Liver (tissue), 9 donors: ENCODE results near the gene ZNF628. TPM values are rescaled to one million over a fixed set of nuclear protein-coding genes. Genes with fewer than 3 reads are reported as not detected.

Experiments
- DNase-seq: peaks from one replicate; pipeline ENCODE4 v3.0.0-alpha.2; 2017; ENCODE audit warnings: low spot score
- H3K27ac ChIP-seq, 2 donors: one replicate each; pipeline ENCODE4 v1.7.0; 2013; ENCODE audit warnings: inconsistent platforms in 2 of 2, low read length in 2 of 2, control low read depth in 1 of 2, low read depth in 1 of 2, mild to moderate bottlenecking in 1 of 2
- H3K27me3 ChIP-seq, 4 donors: one replicate each; pipeline versions ENCODE4 v1.6.1 to v1.7.0; 2013; ENCODE audit warnings: low read length in 3 of 4, inconsistent platforms in 1 of 4, mild to moderate bottlenecking in 1 of 4, moderate library complexity in 1 of 4; ENCODE audit not compliant: control insufficient read depth in 4 of 4, insufficient read depth in 4 of 4
- H3K36me3 ChIP-seq, 4 donors: one replicate each; pipeline versions ENCODE4 v1.6.1 to v1.7.0; 2013; ENCODE audit warnings: low read length in 3 of 4, mild to moderate bottlenecking in 3 of 4, low read depth in 1 of 4, moderate library complexity in 1 of 4; ENCODE audit not compliant: control insufficient read depth in 4 of 4, insufficient read depth in 3 of 4
- H3K4me1 ChIP-seq, 4 donors: one replicate each; pipeline versions ENCODE4 v1.6.1 to v1.7.0; 2013; ENCODE audit warnings: low read length in 3 of 4, mild to moderate bottlenecking in 3 of 4, moderate library complexity in 1 of 4; ENCODE audit not compliant: control insufficient read depth in 4 of 4, insufficient read depth in 4 of 4
- H3K4me3 ChIP-seq, 3 donors: one replicate each; pipeline versions ENCODE4 v1.6.1 to v1.7.0; 2013; ENCODE audit warnings: low read length in 3 of 3, control low read depth in 1 of 3, low read depth in 1 of 3, mild to moderate bottlenecking in 1 of 3
- H3K9ac ChIP-seq, 2 donors: one replicate each; pipeline ENCODE4 v1.7.0; 2013; ENCODE audit warnings: low read length in 2 of 2, mild to moderate bottlenecking in 2 of 2, moderate library complexity in 2 of 2, control low read depth in 1 of 2, low read depth in 1 of 2
- H3K9me3 ChIP-seq, 4 donors: one replicate each; pipeline versions ENCODE4 v1.6.1 to v1.7.0; 2013; ENCODE audit warnings: low read length in 3 of 4; ENCODE audit not compliant: control insufficient read depth in 4 of 4
- EGR1 ChIP-seq, 2 donors: IDR thresholded peaks; 2 replicates each; pipeline ENCODE4 v1.6.1; 2016 to 2018; ENCODE audit warnings: antibody characterized with exemption in 2 of 2, low read depth in 2 of 2
- FOXA1 ChIP-seq: IDR thresholded peaks from 2 replicates; pipeline ENCODE4 v1.6.1; 2016; ENCODE audit warnings: antibody characterized with exemption
- FOXA2 ChIP-seq: IDR thresholded peaks from 2 replicates; pipeline ENCODE4 v1.6.1; 2016; ENCODE audit warnings: antibody characterized with exemption
- GABPA ChIP-seq, 2 donors: IDR thresholded peaks in 1 of 2; conservative IDR thresholded peaks in 1 of 2; 2 replicates each; pipeline ENCODE4 v1.6.1; 2016; ENCODE audit warnings: antibody characterized with exemption in 2 of 2, mild to moderate bottlenecking in 1 of 2, moderate library complexity in 1 of 2
- HNF4A ChIP-seq, 2 donors: conservative IDR thresholded peaks; 2 replicates each; pipeline ENCODE4 v1.6.1; 2016; ENCODE audit warnings: antibody characterized with exemption in 2 of 2, mild to moderate bottlenecking in 2 of 2
- HNF4G ChIP-seq: IDR thresholded peaks from 2 replicates; pipeline ENCODE4 v1.6.1; 2016; ENCODE audit warnings: antibody characterized with exemption
- JUND ChIP-seq, 2 donors: IDR thresholded peaks; 2 replicates each; pipeline ENCODE4 v1.6.1; 2016; ENCODE audit warnings: antibody characterized with exemption in 2 of 2
- MAX ChIP-seq: IDR thresholded peaks from 2 replicates; pipeline ENCODE4 v1.6.1; 2016; ENCODE audit warnings: antibody characterized with exemption
- NR2F2 ChIP-seq: IDR thresholded peaks from 2 replicates; pipeline ENCODE4 v1.6.1; 2016; ENCODE audit warnings: antibody characterized with exemption
- RAD21 ChIP-seq, 2 donors: IDR thresholded peaks; 2 replicates each; pipeline ENCODE4 v1.6.1; 2016; ENCODE audit warnings: antibody characterized with exemption in 2 of 2, mild to moderate bottlenecking in 2 of 2
- REST ChIP-seq: IDR thresholded peaks from 2 replicates; pipeline ENCODE4 v1.6.1; 2016; ENCODE audit warnings: antibody characterized with exemption, mild to moderate bottlenecking
- RXRA ChIP-seq, 2 donors: IDR thresholded peaks; 2 replicates each; pipeline ENCODE4 v1.6.1; 2017 to 2018; ENCODE audit warnings: antibody characterized with exemption in 2 of 2, mild to moderate bottlenecking in 1 of 2
- SP1 ChIP-seq: IDR thresholded peaks from 2 replicates; pipeline ENCODE4 v1.6.1; 2018; ENCODE audit warnings: antibody characterized with exemption, mild to moderate bottlenecking
- TAF1 ChIP-seq: conservative IDR thresholded peaks from 2 replicates; pipeline ENCODE4 v1.6.1; 2016; ENCODE audit warnings: antibody characterized with exemption, mild to moderate bottlenecking
- YY1 ChIP-seq: IDR thresholded peaks from 2 replicates; pipeline ENCODE4 v1.6.1; 2016; ENCODE audit warnings: antibody characterized with exemption, mild to moderate bottlenecking
- WGBS: extraction: QIAGEN DNeasy Blood & Tissue Kit; methylation state at CpG from one replicate; pipeline ENCODE4 v1.1.7; 2013; 5-methylcytosine and 5-hydroxymethylcytosine counted together
- polyA plus RNA-seq, 2 donors: library from polyadenylated mRNA; stranded (reverse) in 1 of 2; unstranded in 1 of 2; fragments of 200-250 nt in 1 of 2; fragments of >200 nt in 1 of 2; fragmentation: Nextera tagmentation in 1 of 2; extraction: Ambion mirVana in 1 of 2; gene quantifications; one replicate each; pipeline versions ENCODE4 v1.2.1 to v1.2.3, GENCODE V29; 2013 to 2015
- total RNA-seq, 2 donors: library from RNA; depleted of rRNA; stranded (reverse); fragments of >200 nt; gene quantifications; one replicate each; pipeline ENCODE4 v1.2.3, GENCODE V29; 2014
- TF ChIP-seq, protein P1 (sequence below): IDR thresholded peaks from 2 replicates; pipeline ENCODE4 v1.6.1; 2016; ENCODE audit warnings: antibody characterized with exemption
- TF ChIP-seq, protein P2 (sequence below): fragments of 150-350 bp; IDR thresholded peaks from 2 replicates; pipeline ENCODE4 v1.5.1; 2017; ENCODE audit warnings: improper control_type of control experiment, low read depth, low read length; ENCODE audit not compliant: missing input control
- TF ChIP-seq, protein P3 (sequence below): IDR thresholded peaks from 2 replicates; pipeline ENCODE4 v1.6.1; 2016; ENCODE audit warnings: antibody characterized with exemption
- donor health status: healthy.
- donor health status: healthy.
- donor health status: healthy.
- donor health status: healthy.
- donor health status: healthy.

The ZNF628 gene
- total and polyA plus RNA-seq, 4 donors: 0.99 to 4.4 (median 1.5) TPM

DNA sequence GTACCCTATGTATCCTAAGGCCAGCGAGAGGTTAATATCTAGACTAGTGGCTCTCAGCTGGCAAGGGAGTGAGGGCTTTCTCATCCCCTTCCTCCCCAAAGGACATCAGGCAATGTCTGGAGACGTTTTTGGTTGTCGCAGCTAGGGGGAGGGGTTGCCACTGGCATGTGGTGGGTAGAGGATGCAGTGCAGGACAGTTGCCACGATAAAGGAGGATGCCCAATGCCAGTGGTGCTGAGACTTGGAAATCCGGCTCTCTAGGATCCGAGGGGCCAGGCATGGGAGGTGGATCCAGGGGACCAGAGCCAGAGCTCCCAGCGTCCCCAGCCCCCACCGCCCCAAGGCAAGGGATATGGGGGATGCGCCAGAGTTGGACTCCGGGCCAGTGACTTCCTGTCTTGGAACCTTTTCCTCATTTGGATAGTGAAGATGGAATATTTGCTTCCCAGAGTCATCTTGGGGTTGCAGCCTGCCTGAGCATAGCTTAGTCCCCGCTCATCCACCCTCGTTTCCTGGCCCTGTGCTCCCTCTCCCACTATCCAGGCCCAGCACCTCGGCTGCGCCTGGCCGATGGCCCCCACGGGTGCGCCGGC is 16.7 kb downstream of the ZNF628 start:
- no peak for DNase-seq
- Histone ChIP-seq H3K36me3 (no peaks in the 10 kb centered on the region), H3K4me3 (no peak overlapping the region), H3K9ac (no peak overlapping the region), H3K27ac (peak overlapping the region; percentile 60 to 61), H3K4me1 (no peaks in the 10 kb centered on the region), H3K27me3 (no peaks in the 10 kb centered on the region), H3K9me3 (no peaks in the 10 kb centered on the region)
- 51% methylated on average over 18 of the region's 18 CpGs for WGBS
- TF ChIP-seq REST: no peak

DNA sequence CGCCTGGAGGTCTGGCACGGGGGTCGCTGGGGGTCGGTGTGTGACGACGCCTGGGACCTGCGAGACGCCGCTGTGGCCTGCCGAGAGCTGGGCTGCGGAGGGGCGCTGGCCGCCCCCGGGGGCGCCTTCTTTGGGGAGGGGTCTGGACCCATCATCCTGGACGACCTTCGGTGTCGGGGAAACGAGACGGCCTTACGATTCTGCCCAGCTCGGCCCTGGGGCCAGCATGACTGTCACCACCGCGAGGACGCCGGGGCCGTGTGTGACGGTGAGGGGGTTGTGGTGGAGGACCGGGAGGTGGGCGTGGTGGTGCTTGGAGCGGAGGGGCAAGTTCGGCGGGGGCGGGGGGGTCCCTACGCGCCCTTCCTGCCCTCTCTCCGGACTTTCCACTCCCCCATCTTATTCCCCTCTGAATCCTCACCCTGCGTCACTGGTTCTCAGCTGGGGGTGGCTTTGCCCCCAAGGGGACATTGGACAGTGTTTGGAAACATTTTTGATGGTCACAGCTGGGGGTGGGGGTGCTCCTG is 17.3 kb downstream of the ZNF628 start:
- TF ChIP-seq HNF4G (no peak), GABPA (IDR thresholded peaks at IDR 0.05 in 1 of 2, conservative IDR thresholded peaks at IDR 0.05 in 1 of 2) (no peak), MAX (no peak), RAD21 (IDR thresholded peaks at IDR 0.05) (no peak), RXRA (IDR thresholded peaks at IDR 0.05) (no peak), FOXA2 (no peak), REST (no peak), FOXA1 (no peak), SP1 (no peak), HNF4A (conservative IDR thresholded peaks at IDR 0.05) (no peak), NR2F2 (no peak), EGR1 (IDR thresholded peaks at IDR 0.05; ENCODE audit: low read depth in 2 of 2) (no peak), YY1 (no peak), JUND (IDR thresholded peaks at IDR 0.05) (no peak), TAF1 (no peak)
- TF ChIP-seq, protein P1, sequence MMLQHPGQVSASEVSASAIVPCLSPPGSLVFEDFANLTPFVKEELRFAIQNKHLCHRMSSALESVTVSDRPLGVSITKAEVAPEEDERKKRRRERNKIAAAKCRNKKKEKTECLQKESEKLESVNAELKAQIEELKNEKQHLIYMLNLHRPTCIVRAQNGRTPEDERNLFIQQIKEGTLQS: no peak
- TF ChIP-seq, protein P2, sequence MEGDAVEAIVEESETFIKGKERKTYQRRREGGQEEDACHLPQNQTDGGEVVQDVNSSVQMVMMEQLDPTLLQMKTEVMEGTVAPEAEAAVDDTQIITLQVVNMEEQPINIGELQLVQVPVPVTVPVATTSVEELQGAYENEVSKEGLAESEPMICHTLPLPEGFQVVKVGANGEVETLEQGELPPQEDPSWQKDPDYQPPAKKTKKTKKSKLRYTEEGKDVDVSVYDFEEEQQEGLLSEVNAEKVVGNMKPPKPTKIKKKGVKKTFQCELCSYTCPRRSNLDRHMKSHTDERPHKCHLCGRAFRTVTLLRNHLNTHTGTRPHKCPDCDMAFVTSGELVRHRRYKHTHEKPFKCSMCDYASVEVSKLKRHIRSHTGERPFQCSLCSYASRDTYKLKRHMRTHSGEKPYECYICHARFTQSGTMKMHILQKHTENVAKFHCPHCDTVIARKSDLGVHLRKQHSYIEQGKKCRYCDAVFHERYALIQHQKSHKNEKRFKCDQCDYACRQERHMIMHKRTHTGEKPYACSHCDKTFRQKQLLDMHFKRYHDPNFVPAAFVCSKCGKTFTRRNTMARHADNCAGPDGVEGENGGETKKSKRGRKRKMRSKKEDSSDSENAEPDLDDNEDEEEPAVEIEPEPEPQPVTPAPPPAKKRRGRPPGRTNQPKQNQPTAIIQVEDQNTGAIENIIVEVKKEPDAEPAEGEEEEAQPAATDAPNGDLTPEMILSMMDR: no peak
- TF ChIP-seq, protein P3, sequence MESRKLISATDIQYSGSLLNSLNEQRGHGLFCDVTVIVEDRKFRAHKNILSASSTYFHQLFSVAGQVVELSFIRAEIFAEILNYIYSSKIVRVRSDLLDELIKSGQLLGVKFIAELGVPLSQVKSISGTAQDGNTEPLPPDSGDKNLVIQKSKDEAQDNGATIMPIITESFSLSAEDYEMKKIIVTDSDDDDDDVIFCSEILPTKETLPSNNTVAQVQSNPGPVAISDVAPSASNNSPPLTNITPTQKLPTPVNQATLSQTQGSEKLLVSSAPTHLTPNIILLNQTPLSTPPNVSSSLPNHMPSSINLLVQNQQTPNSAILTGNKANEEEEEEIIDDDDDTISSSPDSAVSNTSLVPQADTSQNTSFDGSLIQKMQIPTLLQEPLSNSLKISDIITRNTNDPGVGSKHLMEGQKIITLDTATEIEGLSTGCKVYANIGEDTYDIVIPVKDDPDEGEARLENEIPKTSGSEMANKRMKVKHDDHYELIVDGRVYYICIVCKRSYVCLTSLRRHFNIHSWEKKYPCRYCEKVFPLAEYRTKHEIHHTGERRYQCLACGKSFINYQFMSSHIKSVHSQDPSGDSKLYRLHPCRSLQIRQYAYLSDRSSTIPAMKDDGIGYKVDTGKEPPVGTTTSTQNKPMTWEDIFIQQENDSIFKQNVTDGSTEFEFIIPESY: no peak
- DNase-seq: no peak
- Histone ChIP-seq H3K9me3 (no peaks in the 10 kb centered on the region), H3K4me1 (no peaks in the 10 kb centered on the region), H3K27ac (peak overlapping the region; percentile 60 to 61), H3K36me3 (no peaks in the 10 kb centered on the region), H3K9ac (no peak overlapping the region), H3K27me3 (no peaks in the 10 kb centered on the region), H3K4me3 (no peak overlapping the region)
- WGBS: 43% methylated on average over 38 of the region's 38 CpGs
